ENCODE data around the gene CCDC185. TPM values are rescaled to one million over a fixed set of nuclear protein-coding genes. Genes with fewer than 3 reads are reported as not detected.

CCDC185 gene
- polyA plus RNA-seq, 3 donors = 0.10 TPM; not detected in 1

- DNase-seq = no peak
These were observed 36.6 kb downstream of the CCDC185 start for GRCh38 chr1:223429821-223430220.

- DNase-seq = no peak
These were observed 37.0 kb downstream of the CCDC185 start for GRCh38 chr1:223430236-223430635.

- no peak for DNase-seq
These were observed 43.9 kb downstream of the CCDC185 start for GRCh38 chr1:223437151-223437550.

GRCh38 chr1:223443397-223443796 lies 50.2 kb downstream of the CCDC185 start:
- DNase-seq = no peak

- peak; percentile 10 for DNase-seq
These were observed 51.2 kb downstream of the CCDC185 start for GRCh38 chr1:223444411-223444810.

Other genes starting within 250 kb of the CCDC185 start
- gene SUSD4, start 29.2 kb upstream of the CCDC185 start, polyA plus RNA-seq (ENCODE audit: insufficient read length in 3 of 3) = 10 to 100 TPM; 16.7 to 20.5 (median 17.2) TPM

Measured in renal pelvis (tissue), 4 donors.